Mesodermal cell (in vitro differentiated cells): ENCODE results near the gene LRIT3.
A peak's percentile ranks its signal among the peaks of the same experiment; 100 is the strongest.

Experiments
- H3K27ac ChIP-seq: 2 replicates; pipeline ENCODE4 v1.7.0; 2013; ENCODE audit warnings: mild to moderate bottlenecking, low read depth, low read length, moderate library complexity; ENCODE audit not compliant: severe bottlenecking
- H3K36me3 ChIP-seq: 2 replicates; pipeline ENCODE4 v1.7.1; 2013; ENCODE audit warnings: mild to moderate bottlenecking, low read length, moderate library complexity; ENCODE audit not compliant: control insufficient read depth, insufficient read depth
- H3K4me1 ChIP-seq: one replicate; pipeline ENCODE4 v1.7.1; 2013; ENCODE audit warnings: mild to moderate bottlenecking, low read length; ENCODE audit not compliant: insufficient read depth, control insufficient read depth, poor library complexity, severe bottlenecking
- H3K4me3 ChIP-seq: 2 replicates; pipeline ENCODE4 v1.7.0; 2013; ENCODE audit warnings: low read length, control low read depth, mild to moderate bottlenecking; ENCODE audit not compliant: insufficient read depth, poor library complexity, severe bottlenecking; ENCODE audit errors: extremely low read depth
- H3K9me3 ChIP-seq: 2 replicates; pipeline ENCODE4 v1.7.1; 2013; ENCODE audit warnings: mild to moderate bottlenecking, low read length, moderate library complexity; ENCODE audit not compliant: control insufficient read depth
- WGBS, 2 experiments: methylation state at CpG; one replicate each; pipeline ENCODE4 v1.1.5; 2013; ENCODE audit warnings: missing lambda C conversion rate in 2 of 2; ENCODE audit not compliant: insufficient coverage in 2 of 2; 5-methylcytosine and 5-hydroxymethylcytosine counted together

The LRIT3 gene

DNA sequence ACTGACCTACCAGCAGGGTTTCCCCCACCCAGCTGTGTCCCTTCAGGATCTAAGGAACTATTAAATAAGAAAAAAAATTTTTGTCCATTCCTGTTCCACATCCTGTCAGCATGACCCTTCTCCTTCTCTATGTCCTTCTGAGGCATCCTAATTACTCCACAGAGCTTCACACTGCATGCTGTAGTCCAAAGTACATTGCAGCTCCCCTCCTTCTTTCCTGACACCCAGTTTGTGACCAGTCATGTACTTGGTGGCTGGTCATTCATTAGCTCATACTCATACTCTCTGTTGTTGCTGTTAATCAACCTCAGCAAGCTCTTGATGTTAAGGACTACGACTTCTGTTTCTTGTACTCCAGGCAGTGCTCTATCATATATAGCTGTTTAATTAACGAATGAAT is 62.3 kb downstream of the LRIT3 start:
- Histone ChIP-seq H3K27ac (no peak overlapping the region), H3K9me3 (no peaks in the 10 kb centered on the region), H3K36me3 (no peaks in the 10 kb centered on the region), H3K4me3 (no peak overlapping the region), H3K4me1 (peaks cover 10% of the 10 kb centered on the region)
- no CpG with 5 or more reads among the region's 2 CpGs for WGBS, 2 experiments

DNA sequence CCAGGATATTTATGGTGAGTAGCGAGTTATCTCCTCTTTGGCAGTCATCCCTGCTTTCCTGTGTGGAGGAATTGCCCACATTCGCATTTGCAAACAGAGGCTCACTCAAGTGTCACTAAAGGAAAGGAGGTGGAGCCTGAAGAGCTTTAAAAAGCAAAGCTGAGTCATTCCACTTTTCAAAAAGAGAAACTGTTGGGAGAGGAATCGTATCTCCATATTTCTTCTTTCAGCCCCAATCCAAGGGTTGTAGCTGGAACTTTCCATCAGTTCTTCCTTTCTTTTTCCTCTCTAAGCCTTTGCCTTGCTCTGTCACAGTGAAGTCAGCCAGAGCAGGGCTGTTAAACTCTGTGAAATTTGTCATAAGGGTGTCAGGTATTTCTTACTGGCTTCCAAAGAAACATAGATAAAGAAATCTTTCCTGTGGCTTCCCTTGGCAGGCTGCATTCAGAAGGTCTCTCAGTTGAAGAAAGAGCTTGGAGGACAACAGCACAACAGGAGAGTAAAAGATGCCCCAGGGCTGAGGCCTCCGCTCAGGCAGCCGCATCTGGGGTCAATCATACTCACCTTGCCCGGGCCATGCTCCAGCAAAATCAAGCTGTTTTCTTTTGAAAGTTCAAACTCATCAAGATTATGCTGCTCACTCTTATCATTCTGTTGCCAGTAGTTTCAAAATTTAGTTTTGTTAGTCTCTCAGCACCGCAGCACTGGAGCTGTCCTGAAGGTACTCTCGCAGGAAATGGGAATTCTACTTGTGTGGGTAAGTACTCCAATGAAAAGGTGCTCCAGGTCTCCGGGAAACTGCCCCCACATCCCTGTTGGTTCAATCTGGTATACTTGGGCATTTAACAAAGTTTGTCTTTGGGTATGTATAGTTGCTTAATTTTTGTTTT is 65.0 kb downstream of the LRIT3 start, which contains the start of gene EGF:
TSS of gene EGF (plus strand) at position 178 of the 890 bp plus-strand sequence. CDS start at position 631, 453 bp downstream.
- peak within 1 kb of the TSS; percentile 82 for H3K27ac ChIP-seq
- no peak within 1 kb of the TSS for H3K4me3 ChIP-seq
- no peaks in the 10 kb centered on the region for H3K9me3 ChIP-seq
- WGBS, 2 experiments = 60 to 73% methylated on average over 6 to 7 of the region's 9 CpGs
- H3K36me3 ChIP-seq = no peaks in the 10 kb centered on the region
- H3K4me1 ChIP-seq = peaks cover 10% of the 10 kb centered on the region

DNA sequence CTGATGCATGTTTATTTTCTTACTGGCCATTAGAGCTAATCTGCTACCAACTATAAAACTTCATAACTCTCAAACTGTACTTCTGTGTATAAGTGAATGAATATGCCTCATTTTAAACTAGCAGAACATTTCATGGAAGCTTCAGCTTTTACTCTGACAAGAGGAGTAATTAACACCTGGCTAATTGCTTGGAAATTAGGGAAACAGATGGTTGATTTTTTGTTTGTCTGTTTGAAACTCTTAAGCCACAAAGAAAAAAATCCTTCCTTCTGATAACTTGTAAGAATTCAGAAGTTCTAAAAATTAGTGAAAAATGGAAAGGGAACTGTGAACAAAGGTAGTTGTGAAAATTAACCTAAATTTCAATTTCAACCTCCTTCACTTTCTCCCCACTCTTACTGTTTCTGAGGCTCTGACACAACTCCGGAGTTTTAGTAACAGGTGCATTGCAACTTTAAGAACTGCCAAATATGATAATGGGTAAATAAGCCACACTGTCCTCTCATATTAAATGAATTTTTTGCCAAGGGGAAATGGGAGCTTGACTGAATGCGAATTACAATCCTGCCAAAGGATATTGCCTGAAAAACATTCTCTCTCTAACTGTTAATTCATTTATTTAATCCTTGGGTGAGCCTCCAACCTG is 65.8 kb downstream of the LRIT3 start:
- H3K4me3 ChIP-seq = no peak overlapping the region
- no peaks in the 10 kb centered on the region for H3K9me3 ChIP-seq
- peaks cover 10% of the 10 kb centered on the region for H3K4me1 ChIP-seq
- H3K27ac ChIP-seq = no peak overlapping the region
- WGBS, 2 experiments = no CpG with 5 or more reads among the region's 2 CpGs
- H3K36me3 ChIP-seq = no peaks in the 10 kb centered on the region

DNA sequence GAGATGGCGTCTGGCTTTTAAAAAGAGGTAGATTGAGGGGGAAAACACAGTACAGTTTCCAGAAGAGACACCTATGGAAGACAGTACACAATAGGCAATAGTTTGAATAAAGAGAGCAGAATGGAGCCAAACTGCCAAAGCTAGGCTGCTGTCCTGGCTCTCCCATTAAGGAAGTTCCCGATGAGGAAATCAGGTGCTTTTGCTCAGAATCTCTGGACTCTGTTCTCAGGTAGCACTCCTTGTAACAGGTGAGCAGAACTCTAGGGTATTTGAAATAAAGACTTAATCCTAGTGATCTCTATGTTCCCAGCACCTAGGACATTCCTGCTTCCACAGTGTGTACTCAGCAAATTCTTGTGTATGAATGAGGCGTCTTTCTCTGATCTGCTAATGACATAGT is 66.4 kb downstream of the LRIT3 start:
- H3K4me3 ChIP-seq = no peak overlapping the region
- WGBS, 2 experiments = 86 to 96% methylated on average over 2 to 3 of the region's 3 CpGs
- no peaks in the 10 kb centered on the region for H3K36me3 ChIP-seq
- peaks cover 10% of the 10 kb centered on the region for H3K4me1 ChIP-seq
- H3K27ac ChIP-seq = no peak overlapping the region
- H3K9me3 ChIP-seq = no peaks in the 10 kb centered on the region

DNA sequence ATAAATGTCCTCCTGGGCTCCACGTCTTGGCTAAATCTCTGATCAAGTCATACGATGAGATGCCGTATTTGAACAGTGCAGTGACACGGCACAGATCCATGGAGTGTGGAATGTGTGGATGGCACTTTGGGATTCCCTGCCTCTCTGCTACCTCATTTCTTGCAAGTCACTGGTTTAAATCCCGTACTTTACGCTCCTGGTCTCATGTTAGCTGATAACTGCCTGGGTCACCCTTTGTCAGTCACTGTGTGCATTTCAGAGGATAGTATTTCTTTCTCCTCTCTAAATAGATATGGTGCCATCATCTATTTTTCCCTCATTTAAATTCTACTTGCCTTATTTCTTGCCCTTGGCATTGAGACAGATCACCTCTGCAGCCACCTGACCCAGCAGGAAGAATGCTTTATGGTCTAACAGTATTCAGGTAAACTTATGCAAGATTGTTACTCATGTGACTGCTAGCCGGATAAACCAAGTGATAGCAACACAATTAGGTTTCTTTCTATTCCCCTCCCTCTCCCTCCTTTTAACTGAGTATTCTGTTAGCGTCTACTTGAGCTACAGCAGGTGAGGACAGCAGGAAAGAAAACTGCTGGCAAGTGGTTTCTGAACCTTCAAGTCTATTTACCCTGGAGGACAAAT is 67.6 kb downstream of the LRIT3 start:
- no peak overlapping the region for H3K4me3 ChIP-seq
- H3K27ac ChIP-seq = no peak overlapping the region
- 93 to 95% methylated on average over 4 to 6 of the region's 8 CpGs for WGBS, 2 experiments
- peaks cover 10% of the 10 kb centered on the region for H3K4me1 ChIP-seq
- H3K36me3 ChIP-seq = no peaks in the 10 kb centered on the region
- no peaks in the 10 kb centered on the region for H3K9me3 ChIP-seq

DNA sequence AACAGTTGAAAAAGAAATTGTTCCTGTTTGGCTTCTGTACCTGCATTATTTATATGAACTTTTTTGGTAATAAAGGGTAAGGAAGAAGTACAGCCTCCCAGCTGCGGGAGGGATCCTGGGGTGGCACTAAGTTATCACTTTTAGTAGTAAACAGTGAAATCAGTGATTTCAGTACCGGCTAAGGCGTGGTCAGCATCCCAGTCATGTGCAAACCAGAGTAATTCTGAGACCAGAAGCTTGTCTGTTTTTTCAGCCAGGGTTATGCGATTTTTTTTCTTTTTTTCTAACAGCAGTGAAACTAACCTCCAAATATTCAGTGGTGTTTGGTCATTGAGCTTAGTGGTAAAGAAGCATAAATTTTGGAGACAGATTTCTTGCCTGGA is 68.1 kb downstream of the LRIT3 start:
- H3K27ac ChIP-seq = no peak overlapping the region

DNA sequence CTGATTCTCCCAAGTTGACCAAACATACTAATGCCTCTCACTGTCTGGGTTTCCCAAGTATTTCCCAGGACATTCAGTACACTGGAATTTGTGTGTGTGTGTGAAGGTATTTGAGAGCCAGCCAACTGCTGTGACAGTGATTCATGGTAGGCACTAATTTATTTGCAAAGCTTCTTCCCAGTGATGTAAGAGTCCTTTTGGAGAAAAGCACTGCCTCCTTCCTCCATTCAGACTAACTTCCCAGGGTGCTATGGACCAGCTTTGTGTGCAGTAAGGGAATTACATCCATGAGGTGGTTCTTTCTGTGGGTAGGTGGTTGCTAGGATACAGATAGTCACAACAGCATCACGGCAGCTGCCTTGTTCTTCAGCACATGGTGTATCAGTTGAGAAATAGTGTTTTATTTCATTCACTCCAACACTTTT is 73.5 kb downstream of the LRIT3 start:
- Histone ChIP-seq H3K27ac (peak overlapping the region; percentile 37), H3K4me3 (no peak overlapping the region), H3K9me3 (no peaks in the 10 kb centered on the region), H3K36me3 (no peaks in the 10 kb centered on the region), H3K4me1 (peaks cover 4% of the 10 kb centered on the region)
- WGBS, 2 experiments = no CpG with 5 or more reads among the region's 1 CpG

More for the DNA sequence above, 68.1 kb downstream of the LRIT3 start:
- Histone ChIP-seq H3K4me1 (peaks cover 11% of the 10 kb centered on the region), H3K36me3 (no peaks in the 10 kb centered on the region), H3K9me3 (no peaks in the 10 kb centered on the region), H3K4me3 (no peak overlapping the region)
- 75 to 78% methylated on average over 3 of the region's 4 CpGs for WGBS, 2 experiments
